Panc1 (cell line): ENCODE data around the gene RNF215. TPM values are rescaled to one million over a fixed set of nuclear protein-coding genes. Genes with fewer than 3 reads are reported as not detected.

Source experiments
- ATAC-seq: fragments of 200-7000 bp; cut with Tn5 transposase; 2 replicates; pipeline ENCODE4 v1.9.1; 2020; ENCODE audit warnings: mild to moderate bottlenecking, moderate library complexity
- BruUV-seq: library from RNA; stranded (reverse); fragments of 400-500 nt; replicated peaks from 2 replicates; lab custom pipeline; 2021; lab: Mats Ljungman, UMichigan
- CTCF ChIA-PET: fragments of 300-600 bp; sonication (Branson Sonifier 250); formaldehyde crosslinking; loops from one replicate; lab custom pipeline; 2022; ENCODE audit warnings: antibody characterized with exemption; lab: Charles Lee
- POLR2A ChIA-PET: fragments of 300-600 bp; sonication (Branson Sonifier 250); formaldehyde crosslinking; loops from one replicate; lab custom pipeline; 2022; ENCODE audit warnings: antibody characterized with exemption; lab: Charles Lee
- DNase-seq: peaks from one replicate; pipeline ENCODE4 v3.0.0-alpha.2; 2010; ENCODE audit warnings: low read depth, low spot score
- H3K27ac ChIP-seq: 2 replicates; pipeline ENCODE4 v1.5.1; 2011; ENCODE audit warnings: mild to moderate bottlenecking, low read length, inconsistent platforms
- H3K27me3 ChIP-seq: fragments of 200-500 bp; sonication (Bioruptor generic); 2 replicates; pipeline ENCODE4 v1.6.0; 2014; ENCODE audit warnings: low read length, inconsistent platforms; ENCODE audit not compliant: control insufficient read depth, insufficient read depth
- H3K36me3 ChIP-seq: fragments of 200-500 bp; sonication (Bioruptor generic); 2 replicates; pipeline ENCODE4 v1.5.1; 2014; ENCODE audit warnings: inconsistent platforms, mild to moderate bottlenecking, low read length, moderate library complexity; ENCODE audit not compliant: control insufficient read depth, insufficient read depth
- H3K4me1 ChIP-seq: 2 replicates; pipeline ENCODE4 v1.5.1; 2011; ENCODE audit warnings: inconsistent platforms, mild to moderate bottlenecking, low read length, moderate library complexity; ENCODE audit not compliant: control insufficient read depth, insufficient read depth
- H3K4me3 ChIP-seq, 2 experiments: 2 replicates each; pipeline ENCODE4 v1.5.1; 2011 to 2012; ENCODE audit warnings: low read depth in 2 of 2, low read length in 2 of 2, mild to moderate bottlenecking in 2 of 2, inconsistent platforms in 1 of 2, moderate library complexity in 1 of 2
- H3K9me3 ChIP-seq: fragments of 200-500 bp; sonication (Bioruptor generic); 2 replicates; pipeline ENCODE4 v1.5.1; 2014; ENCODE audit warnings: low read depth, mild to moderate bottlenecking, inconsistent platforms, low read length, moderate library complexity; ENCODE audit not compliant: control insufficient read depth, insufficient read depth
- CTCF ChIP-seq: fragments of 450-650 bp; IDR thresholded peaks from 2 replicates; pipeline ENCODE4 v1.5.1; 2017; ENCODE audit warnings: mild to moderate bottlenecking
- POLR2AphosphoS5 ChIP-seq: IDR thresholded peaks from 2 replicates; pipeline ENCODE4 v1.6.1; 2012; ENCODE audit warnings: mild to moderate bottlenecking, low read depth, low read length, moderate library complexity
- REST ChIP-seq, 2 experiments: IDR thresholded peaks; 2 replicates each; pipeline ENCODE4 v1.6.1; 2011 to 2012; ENCODE audit warnings: low read depth in 2 of 2, control low read depth in 1 of 2, low read length in 1 of 2, mild to moderate bottlenecking in 1 of 2, moderate library complexity in 1 of 2; ENCODE audit not compliant: insufficient read depth in 1 of 2
- SIN3A ChIP-seq: IDR thresholded peaks from 2 replicates; pipeline ENCODE4 v1.6.1; 2012; ENCODE audit warnings: low read depth, mild to moderate bottlenecking, low read length, moderate library complexity, borderline replicate concordance; ENCODE audit not compliant: insufficient read depth
- TCF7L2 ChIP-seq: IDR thresholded peaks from 2 replicates; pipeline ENCODE4 v1.6.1; 2011; ENCODE audit warnings: mild to moderate bottlenecking, low read depth, low read length, inconsistent platforms
- in situ Hi-C: cut with HindIII; loops from 2 replicates; pipeline ENCODE4 v1.10.0; 2016; ENCODE audit warnings: low sequenced_read_pairs, low pct_unique_long_range_greater_than_20kb
- intact Hi-C: fragments of 100-400 bp; cut with micrococcal nuclease; formaldehyde crosslinking; loops from one replicate; pipeline ENCODE4 v1.10.0; 2022; ENCODE audit not compliant: unreplicated experiment
- total RNA-seq: library from RNA; stranded (reverse); gene quantifications from one replicate; pipeline ENCODE4 v1.2.1, GENCODE V29; 2021; ENCODE audit not compliant: unreplicated experiment

Gene RNF215
- total RNA-seq, 1 experiment from 2014 or later = 35.8 TPM

GRCh38 chr22:30416403-30416802 is 29.2 kb upstream of the RNF215 start:
- Histone ChIP-seq H3K4me1 (peaks cover 7% of the 10 kb centered on the region), H3K9me3 (no peaks in the 10 kb centered on the region), H3K4me3 (no peak overlapping the region), H3K27ac (no peak overlapping the region), H3K27me3 (no peaks in the 10 kb centered on the region), H3K36me3 (0 out of 2 replicates have a peak, but pooled peaks cover 4% of the 10 kb centered on the region)
- CTCF ChIA-PET = no interaction called here
- in situ Hi-C loops = no loop called here
- DNase-seq = no peak
- TF ChIP-seq REST (IDR thresholded peaks at IDR 0.05; ENCODE audit: insufficient read depth in 1 of 2, low read depth in 2 of 2, low read length in 1 of 2) (no peak), TCF7L2 (no peak), SIN3A (no peak), POLR2AphosphoS5 (no peak), CTCF (no peak)
- POLR2A ChIA-PET = no interaction called here
- BruUV-seq = no TSS peak
- intact Hi-C loops = no loop called here
- ATAC-seq = no peak

- POLR2A ChIA-PET = no interaction called here
- Histone ChIP-seq H3K4me1 (no peaks in the 10 kb centered on the region), H3K4me3 (no peak overlapping the region), H3K27me3 (no peaks in the 10 kb centered on the region), H3K36me3 (0 out of 2 replicates have a peak, but pooled peaks cover 4% of the 10 kb centered on the region), H3K27ac (no peak overlapping the region), H3K9me3 (no peaks in the 10 kb centered on the region)
- ATAC-seq = no peak
- CTCF ChIA-PET = no interaction called here
- intact Hi-C loops = no loop called here
- in situ Hi-C loops = no loop called here
- BruUV-seq = no TSS peak
- DNase-seq = no peak
- TF ChIP-seq REST (IDR thresholded peaks at IDR 0.05; ENCODE audit: insufficient read depth in 1 of 2, low read depth in 2 of 2, low read length in 1 of 2) = no peak
- TF ChIP-seq POLR2AphosphoS5 = no peak
- TF ChIP-seq CTCF = no peak
- no peak for TF ChIP-seq TCF7L2
- no peak for TF ChIP-seq SIN3A
Observed at GRCh38 chr22:30414525-30415047, 27.4 kb upstream of the RNF215 start.
